Fibroblast of the aortic adventitia (primary cell): ENCODE results near the gene COL7A1. TPM values are rescaled to one million over a fixed set of nuclear protein-coding genes. Genes with fewer than 3 reads are reported as not detected.

ENCODE experiments used
- DNase-seq: peaks from one replicate; pipeline ENCODE4 v3.0.0-alpha.2; 2010; ENCODE audit warnings: low read depth
- H3K4me3 ChIP-seq: 2 replicates; pipeline ENCODE4 v1.5.1; 2011; ENCODE audit warnings: low read depth, mild to moderate bottlenecking, control low read depth, low read length, moderate library complexity
- total RNA-seq: library from RNA; depleted of rRNA; stranded (reverse); fragments of >200 nt; gene quantifications from 2 replicates; pipeline ENCODE4 v1.2.3, GENCODE V29; 2012; ENCODE audit warnings: low replicate concordance
- TF ChIP-seq, protein P1 (sequence below): IDR thresholded peaks from 2 replicates; pipeline ENCODE4 v1.5.1; 2011; ENCODE audit warnings: mild to moderate bottlenecking, low read length, control low read depth, inconsistent platforms; ENCODE audit not compliant: insufficient read depth

Gene COL7A1
- total RNA-seq, 1 donor, result 10.2 TPM

DNA sequence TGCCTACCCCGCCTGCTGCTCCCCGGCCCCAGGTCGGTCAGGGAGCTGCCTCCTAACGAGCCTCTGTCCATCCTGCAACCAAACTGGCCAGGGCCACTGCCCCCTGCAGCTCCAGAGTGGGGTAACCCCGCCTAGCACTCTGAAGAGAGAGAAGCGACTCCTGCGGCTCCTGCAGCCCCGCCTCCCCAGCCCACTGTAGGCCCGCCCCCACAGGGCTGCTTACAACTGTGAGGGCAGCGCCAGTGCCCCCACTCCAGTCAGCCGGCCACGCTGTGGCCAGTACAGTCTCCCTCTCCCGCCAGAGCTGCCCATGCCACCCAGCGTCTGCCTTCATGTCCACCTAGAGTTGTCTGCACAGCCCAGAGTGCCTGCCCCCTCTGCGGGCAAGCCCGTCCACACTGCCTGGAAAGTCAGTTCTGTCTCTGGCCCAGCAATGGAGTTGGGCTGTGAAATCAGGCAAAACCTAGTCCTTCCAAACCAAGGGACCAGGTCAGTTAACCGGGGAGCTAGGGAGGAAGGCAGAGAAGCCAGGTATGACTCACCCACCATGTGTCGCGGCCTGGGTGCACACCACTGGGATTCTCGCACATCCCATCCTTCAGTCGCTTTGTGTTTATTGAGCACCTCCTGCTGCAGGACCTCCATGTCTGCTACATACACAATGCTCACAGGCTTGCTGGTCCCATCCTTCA, 33.9 kb downstream of the COL7A1 start:
- DNase-seq, result peak; percentile 35
- H3K4me3 ChIP-seq, result no peak overlapping the region

DNA sequence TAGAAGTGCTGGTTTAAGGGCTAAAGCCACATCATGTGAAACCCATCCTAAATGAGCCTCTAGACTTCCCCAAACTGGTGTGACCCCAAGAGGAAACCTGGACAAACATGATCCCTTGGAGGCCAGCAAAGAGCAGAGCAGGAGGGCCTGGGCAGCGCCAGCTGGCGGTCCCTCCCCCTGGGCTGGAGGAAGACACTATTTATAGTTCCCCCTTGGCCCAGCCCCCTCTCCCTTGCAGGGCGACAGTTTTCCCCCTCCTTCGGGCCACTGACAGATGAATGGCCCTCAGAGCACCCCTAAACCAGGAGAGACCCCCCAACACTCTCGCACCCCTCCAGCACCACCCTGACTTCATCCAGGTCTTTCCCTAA, 34.5 kb downstream of the COL7A1 start:
- no peak overlapping the region for H3K4me3 ChIP-seq
- TF ChIP-seq, protein P1, sequence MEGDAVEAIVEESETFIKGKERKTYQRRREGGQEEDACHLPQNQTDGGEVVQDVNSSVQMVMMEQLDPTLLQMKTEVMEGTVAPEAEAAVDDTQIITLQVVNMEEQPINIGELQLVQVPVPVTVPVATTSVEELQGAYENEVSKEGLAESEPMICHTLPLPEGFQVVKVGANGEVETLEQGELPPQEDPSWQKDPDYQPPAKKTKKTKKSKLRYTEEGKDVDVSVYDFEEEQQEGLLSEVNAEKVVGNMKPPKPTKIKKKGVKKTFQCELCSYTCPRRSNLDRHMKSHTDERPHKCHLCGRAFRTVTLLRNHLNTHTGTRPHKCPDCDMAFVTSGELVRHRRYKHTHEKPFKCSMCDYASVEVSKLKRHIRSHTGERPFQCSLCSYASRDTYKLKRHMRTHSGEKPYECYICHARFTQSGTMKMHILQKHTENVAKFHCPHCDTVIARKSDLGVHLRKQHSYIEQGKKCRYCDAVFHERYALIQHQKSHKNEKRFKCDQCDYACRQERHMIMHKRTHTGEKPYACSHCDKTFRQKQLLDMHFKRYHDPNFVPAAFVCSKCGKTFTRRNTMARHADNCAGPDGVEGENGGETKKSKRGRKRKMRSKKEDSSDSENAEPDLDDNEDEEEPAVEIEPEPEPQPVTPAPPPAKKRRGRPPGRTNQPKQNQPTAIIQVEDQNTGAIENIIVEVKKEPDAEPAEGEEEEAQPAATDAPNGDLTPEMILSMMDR, result no peak
- no peak for DNase-seq

More for the DNA sequence above, 33.9 kb downstream of the COL7A1 start:
- TF ChIP-seq, protein P1, result peak; percentile 43

DNA sequence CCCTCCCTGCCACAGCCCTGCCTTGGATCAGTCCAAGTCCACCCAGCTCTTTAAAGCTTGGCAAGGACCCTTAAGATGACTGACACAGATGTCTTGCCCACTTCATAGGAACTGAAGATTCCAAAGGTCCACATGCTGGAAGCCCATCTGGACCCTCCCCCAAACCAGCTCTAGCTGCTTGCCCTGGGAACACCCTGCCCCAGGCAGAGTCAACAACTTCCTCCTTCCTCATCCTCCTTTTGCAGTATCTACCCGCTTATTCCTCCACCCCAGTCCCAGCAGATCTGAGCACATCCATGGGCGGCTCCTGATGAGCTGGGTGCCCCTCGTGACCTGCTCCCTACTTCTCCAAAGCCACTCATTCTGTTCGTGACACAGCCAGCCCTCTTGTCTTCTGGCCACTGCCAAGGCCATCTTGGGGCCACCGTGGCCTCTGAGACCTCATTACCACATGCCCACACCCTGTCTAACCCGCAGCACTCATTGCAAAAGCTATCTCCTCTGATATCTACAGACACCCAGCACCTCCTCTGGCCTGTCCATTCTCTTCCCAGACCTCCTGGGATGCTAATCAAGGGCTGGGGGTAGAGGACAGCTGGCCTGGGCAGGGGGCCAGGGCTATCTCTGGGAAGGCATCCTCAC, 36.5 kb downstream of the COL7A1 start:
- TF ChIP-seq, protein P1, result no peak
- no peak for DNase-seq
- H3K4me3 ChIP-seq, result no peak overlapping the region

DNA sequence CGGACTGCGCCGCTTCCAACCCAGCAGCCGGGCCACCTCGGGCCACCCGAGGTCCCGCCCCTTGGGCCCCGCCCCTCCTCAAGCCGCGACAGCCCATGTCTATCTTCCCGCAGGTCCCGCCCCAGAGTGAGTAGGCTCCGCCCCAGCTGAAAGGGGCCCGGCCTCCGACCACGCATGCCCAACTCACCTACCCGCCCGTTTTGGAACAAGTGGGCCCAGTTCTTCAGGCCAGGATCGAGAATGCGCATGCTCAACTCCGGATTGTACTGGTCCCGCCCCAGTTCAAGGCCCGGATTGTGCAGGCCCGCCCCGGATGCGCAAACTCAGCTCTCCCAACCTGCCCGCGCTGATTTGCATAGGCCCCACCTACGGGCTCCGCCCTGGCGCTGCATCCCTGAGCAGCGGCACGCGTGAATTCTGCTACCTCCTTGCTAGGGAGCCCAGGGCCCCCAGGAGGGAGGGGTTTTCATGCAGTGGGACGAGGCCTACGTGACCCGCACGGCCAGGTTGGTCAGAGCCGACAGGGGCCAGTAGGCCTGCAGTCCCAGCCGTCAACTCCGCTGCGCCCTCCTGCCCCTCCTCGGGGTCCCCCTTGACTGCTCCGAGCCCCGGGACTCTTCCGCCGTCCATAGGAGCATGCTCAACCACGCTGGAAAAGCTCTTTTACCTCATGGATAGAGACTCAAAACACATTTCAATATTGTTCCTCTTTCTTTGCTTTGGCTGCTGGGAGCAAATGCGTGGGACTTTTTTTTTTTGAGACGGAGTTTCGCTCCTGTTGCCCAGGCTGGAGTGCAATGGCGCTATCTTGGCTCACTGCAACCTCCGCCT, 38.1 kb downstream of the COL7A1 start, which contains the start of gene PFKFB4:
Gene PFKFB4 (minus strand): TSS at position 8 of the 831 bp plus-strand sequence. CDS start 26 bp downstream, outside the sequence.
- peak within 1 kb of the TSS; percentile 83 for H3K4me3 ChIP-seq
- DNase-seq, result peak; percentile 99
- TF ChIP-seq, protein P1, result no peak

DNA sequence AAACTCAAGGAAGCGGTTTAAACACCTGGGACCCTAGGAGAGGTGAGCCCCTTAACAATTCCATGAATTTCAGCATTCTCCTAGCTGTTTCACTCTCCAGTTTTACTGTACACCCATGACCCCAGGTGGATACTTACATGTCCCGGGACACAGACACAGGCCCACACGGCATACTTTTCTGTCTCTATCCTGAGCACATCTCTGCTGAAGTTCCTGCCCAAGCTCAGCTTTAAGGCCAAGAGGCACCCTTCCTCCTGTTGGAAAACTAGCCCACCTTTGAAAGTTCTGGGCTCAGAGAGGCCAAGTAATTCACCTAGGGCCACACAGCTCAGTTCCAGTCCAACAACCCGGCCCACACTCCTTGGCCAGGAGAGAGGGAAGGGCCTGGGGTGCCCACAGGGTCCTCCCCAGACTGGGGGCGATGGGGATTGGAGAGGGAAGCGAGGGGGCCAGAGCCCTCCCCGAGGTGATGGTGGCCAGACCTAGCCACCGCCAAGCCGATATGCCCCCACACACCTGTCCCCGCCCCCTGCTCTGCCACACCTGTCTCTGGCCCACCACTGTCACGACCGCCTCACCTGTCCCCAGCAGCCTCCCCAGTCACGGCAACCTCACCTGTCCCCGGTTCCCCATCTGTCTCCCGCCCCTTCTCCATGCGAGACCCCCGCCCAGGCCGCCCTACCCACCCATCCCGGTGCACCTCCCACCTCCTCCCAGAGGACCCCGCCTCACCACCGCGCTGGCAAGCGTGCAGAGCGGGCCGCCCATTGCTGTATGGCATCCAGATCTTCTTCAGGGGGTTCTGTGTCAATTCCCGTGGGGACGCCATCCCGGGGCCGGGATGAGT, 39.0 kb downstream of the COL7A1 start:
- TF ChIP-seq, protein P1, result no peak
- no peak for DNase-seq
- peak overlapping the region; percentile 83 for H3K4me3 ChIP-seq

DNA sequence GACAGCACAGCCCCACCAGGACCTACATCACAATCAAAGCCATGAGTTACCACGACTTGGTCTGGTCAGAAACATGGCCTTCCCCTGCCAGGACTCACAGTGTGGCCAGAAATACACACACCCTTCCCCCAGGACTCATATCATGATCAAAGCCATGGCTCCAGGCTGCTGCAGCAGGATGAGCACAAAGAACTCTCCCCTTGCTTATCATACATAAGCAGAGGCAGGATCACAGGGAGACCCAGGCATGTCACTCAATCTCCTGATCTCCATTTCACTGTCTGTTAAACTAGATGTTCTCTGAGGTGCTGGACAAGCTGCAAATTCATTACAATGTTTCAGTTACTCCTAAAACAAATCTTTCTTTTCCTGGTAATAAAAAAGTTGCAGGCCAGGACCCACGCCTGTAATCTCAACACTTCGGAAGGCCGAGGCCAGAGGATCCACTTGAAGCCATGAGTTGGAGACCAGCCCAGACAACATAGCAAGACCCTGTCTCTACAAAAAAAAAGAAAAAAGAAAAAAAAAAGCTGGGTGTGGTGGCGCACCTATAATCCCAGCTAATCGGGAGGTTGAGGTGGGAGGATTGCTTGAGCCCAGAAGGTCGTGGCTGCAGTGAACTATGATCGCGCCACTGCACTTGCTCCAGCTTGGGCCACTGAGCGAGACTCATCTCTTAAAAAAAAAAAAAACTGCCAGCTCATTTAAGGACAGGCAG, 39.7 kb downstream of the COL7A1 start:
- TF ChIP-seq, protein P1, result no peak
- no peak for DNase-seq
- H3K4me3 ChIP-seq, result no peak overlapping the region
